Gastrocnemius medialis (tissue), 4 donors: Measurements from ENCODE around the gene ZC3H4. TPM values are rescaled to one million over a fixed set of nuclear protein-coding genes. Genes with fewer than 3 reads are reported as not detected.

Source experiments
- ATAC-seq, 2 donors: fragments of 150-250 bp; one replicate each; pipeline ENCODE4 v1.9.1; 2016
- DNase-seq, 2 donors: peaks; one replicate each; pipeline ENCODE4 v3.0.0-alpha.2; 2019
- H3K27ac ChIP-seq, 4 donors: fragments of 200-600 bp; sonication (generic); 1 replicate in 1 of 4; 2 replicates in 3 of 4; pipeline ENCODE4 v1.5.1; 2016 to 2018; ENCODE audit warnings: mild to moderate bottlenecking in 2 of 4, moderate library complexity in 1 of 4
- H3K27me3 ChIP-seq, 3 donors: fragments of 200-600 bp; sonication (generic) in 2 of 3; 1 replicate in 1 of 3; 2 replicates in 2 of 3; pipeline versions ENCODE4 v1.5.1 to v1.6.0; 2016 to 2019; ENCODE audit warnings: mild to moderate bottlenecking in 1 of 3, moderate library complexity in 1 of 3
- H3K36me3 ChIP-seq, 2 donors: fragments of 200-600 bp; sonication (generic) in 1 of 2; one replicate each; pipeline ENCODE4 v1.5.1; 2017 to 2018
- H3K4me1 ChIP-seq, 2 donors: fragments of 200-600 bp; sonication (generic) in 1 of 2; one replicate each; pipeline ENCODE4 v1.5.1; 2016 to 2017; ENCODE audit warnings: mild to moderate bottlenecking in 2 of 2
- H3K4me3 ChIP-seq, 4 donors: fragments of 200-600 bp; sonication (generic) in 3 of 4; 1 replicate in 1 of 4; 2 replicates in 3 of 4; pipeline ENCODE4 v1.5.1; 2016 to 2019; ENCODE audit warnings: mild to moderate bottlenecking in 2 of 4
- H3K9me3 ChIP-seq, 3 donors: fragments of 200-600 bp; sonication (generic) in 2 of 3; 1 replicate in 1 of 3; 2 replicates in 2 of 3; pipeline ENCODE4 v1.5.1; 2016 to 2019
- POLR2A ChIP-seq, 2 donors: fragments of 450-650 bp; IDR thresholded peaks; one replicate each; pipeline ENCODE4 v1.6.1; 2017; ENCODE audit warnings: antibody characterized with exemption in 2 of 2, mild to moderate bottlenecking in 2 of 2, moderate library complexity in 2 of 2
- in situ Hi-C, 4 donors: fragments of 200-750 bp; cut with MboI; loops; one replicate each; pipeline versions ENCODE4 v1.15.0 to v1.8.0; 2017; ENCODE audit warnings: low sequenced_read_pairs in 4 of 4
- intact Hi-C: fragments of 100-400 bp; cut with DNase I; formaldehyde crosslinking; loops from one replicate; pipeline ENCODE4 v1.15.1; 2023; ENCODE audit warnings: low total_unique reads
- total RNA-seq, 4 donors: library from RNA; depleted of rRNA; stranded (reverse); fragments of >200 nt; gene quantifications; one replicate each; pipeline versions ENCODE4 v1.1.0 to v1.2.3, GENCODE V29; 2016
- TF ChIP-seq, protein P1 (sequence below), 5 experiments: fragments of 450-650 bp in 3 of 5; fragments of 200-600 bp in 2 of 5; sonication (generic) in 2 of 5; IDR thresholded peaks in 4 of 5; conservative IDR thresholded peaks in 1 of 5; 1 replicate in 4 of 5; 2 replicates in 1 of 5; pipeline ENCODE4 v1.5.1; 2016 to 2019; ENCODE audit warnings: antibody characterized with exemption in 5 of 5, mild to moderate bottlenecking in 3 of 5, moderate library complexity in 3 of 5

ZC3H4 gene
- total RNA-seq, 4 donors from 2014 or later, result 16.2 to 31.7 (median 22.8) TPM

DNA sequence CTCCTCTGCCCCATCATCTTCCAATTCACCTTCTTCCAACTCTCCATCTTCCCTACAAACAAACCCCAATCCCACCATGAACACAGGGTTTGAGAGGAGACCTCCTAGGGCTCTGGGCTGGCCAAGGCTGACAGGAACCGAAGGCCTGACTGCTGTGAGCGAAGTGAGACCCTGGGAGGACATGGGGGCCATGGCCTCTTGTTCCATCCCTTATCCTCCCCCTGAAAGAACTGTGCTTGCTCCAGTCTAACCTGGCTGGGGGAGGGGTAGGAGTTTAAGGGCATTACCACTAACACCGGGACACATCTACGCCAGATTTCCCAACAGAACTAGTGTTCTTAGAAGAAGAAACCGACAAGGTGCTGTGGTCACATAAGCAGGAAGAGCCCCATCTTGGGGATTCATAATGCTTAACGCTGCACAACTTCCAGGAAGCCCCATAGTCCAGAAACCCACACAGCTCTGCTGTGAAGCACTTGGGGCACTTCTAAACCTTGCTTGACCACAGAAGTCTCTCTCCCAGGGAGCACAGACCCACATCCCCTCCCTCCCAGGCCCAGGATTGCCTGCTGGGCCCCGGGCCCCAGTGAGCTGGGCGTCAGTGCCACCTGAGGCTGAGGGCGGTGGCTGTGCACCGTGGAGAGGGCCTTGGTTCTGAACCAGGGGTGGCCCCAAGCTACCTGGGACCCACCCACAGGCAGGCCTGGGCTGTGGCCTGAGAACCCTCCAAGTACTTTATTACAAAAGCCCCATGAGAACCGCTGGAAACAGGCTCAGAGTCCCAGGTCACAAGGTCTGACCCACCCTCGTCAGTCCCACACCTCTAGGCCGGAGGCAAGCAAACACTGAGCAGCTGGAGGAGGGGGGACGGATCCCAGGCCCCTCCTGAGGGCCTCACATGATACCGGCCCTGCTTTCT, 18.8 kb downstream of the ZC3H4 start:
- Histone ChIP-seq H3K27ac (peak overlapping the region; percentile 79 to 87 (median 84)), H3K4me1 (peaks cover 59 to 62% of the 10 kb centered on the region in 2 donors), H3K9me3 (no peaks in the 10 kb centered on the region), H3K27me3 (no peaks in the 10 kb centered on the region), H3K4me3 (no peak overlapping the region), H3K36me3 (peaks cover 0 to 26% of the 10 kb centered on the region in 2 donors)
- TF ChIP-seq POLR2A (IDR thresholded peaks at IDR 0.05), result no peak
- TF ChIP-seq, protein P1, sequence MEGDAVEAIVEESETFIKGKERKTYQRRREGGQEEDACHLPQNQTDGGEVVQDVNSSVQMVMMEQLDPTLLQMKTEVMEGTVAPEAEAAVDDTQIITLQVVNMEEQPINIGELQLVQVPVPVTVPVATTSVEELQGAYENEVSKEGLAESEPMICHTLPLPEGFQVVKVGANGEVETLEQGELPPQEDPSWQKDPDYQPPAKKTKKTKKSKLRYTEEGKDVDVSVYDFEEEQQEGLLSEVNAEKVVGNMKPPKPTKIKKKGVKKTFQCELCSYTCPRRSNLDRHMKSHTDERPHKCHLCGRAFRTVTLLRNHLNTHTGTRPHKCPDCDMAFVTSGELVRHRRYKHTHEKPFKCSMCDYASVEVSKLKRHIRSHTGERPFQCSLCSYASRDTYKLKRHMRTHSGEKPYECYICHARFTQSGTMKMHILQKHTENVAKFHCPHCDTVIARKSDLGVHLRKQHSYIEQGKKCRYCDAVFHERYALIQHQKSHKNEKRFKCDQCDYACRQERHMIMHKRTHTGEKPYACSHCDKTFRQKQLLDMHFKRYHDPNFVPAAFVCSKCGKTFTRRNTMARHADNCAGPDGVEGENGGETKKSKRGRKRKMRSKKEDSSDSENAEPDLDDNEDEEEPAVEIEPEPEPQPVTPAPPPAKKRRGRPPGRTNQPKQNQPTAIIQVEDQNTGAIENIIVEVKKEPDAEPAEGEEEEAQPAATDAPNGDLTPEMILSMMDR (IDR thresholded peaks at IDR 0.05 in 4 of 5, conservative IDR thresholded peaks at IDR 0.05 in 1 of 5), result no peak
- intact Hi-C loops (no loop called here), in situ Hi-C loops (no loop called here)
- DNase-seq (no peak), ATAC-seq (no peak)

DNA sequence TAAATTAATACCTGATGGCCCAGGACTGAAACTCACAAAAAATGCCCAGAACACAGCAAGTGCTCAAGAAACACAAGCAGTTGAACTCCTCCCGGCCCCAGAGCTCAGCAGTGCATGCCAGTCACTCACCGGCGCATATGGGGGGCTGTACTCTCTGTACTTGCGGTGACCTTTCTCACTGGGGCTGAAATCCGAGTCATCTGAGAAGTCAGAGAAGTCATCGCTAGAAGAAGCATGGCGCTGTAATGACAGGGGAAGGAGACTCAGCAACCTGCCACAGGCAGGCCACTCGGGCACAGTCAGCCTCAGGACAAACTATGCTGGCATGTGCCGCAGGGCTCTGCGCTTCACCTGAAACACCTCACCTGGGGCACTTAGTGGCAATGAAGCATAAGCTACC, 19.7 kb downstream of the ZC3H4 start:
- ATAC-seq (peak in 1 of 2 donors; percentile 34), DNase-seq (peak in 1 of 2 donors; percentile 53)
- intact Hi-C loops (no loop called here), in situ Hi-C loops (no loop called here)
- no peak overlapping the region for H3K4me3 ChIP-seq
- no peaks in the 10 kb centered on the region for H3K9me3 ChIP-seq
- peak overlapping the region; percentile 79 to 87 (median 84) for H3K27ac ChIP-seq
- H3K27me3 ChIP-seq, result no peaks in the 10 kb centered on the region
- H3K4me1 ChIP-seq, result peaks cover 55 to 58% of the 10 kb centered on the region in 2 donors
- no peak for TF ChIP-seq POLR2A (IDR thresholded peaks at IDR 0.05)
- TF ChIP-seq, protein P1 (IDR thresholded peaks at IDR 0.05 in 4 of 5, conservative IDR thresholded peaks at IDR 0.05 in 1 of 5), result no peak
- H3K36me3 ChIP-seq, result peaks cover 0 to 36% of the 10 kb centered on the region in 2 donors

DNA sequence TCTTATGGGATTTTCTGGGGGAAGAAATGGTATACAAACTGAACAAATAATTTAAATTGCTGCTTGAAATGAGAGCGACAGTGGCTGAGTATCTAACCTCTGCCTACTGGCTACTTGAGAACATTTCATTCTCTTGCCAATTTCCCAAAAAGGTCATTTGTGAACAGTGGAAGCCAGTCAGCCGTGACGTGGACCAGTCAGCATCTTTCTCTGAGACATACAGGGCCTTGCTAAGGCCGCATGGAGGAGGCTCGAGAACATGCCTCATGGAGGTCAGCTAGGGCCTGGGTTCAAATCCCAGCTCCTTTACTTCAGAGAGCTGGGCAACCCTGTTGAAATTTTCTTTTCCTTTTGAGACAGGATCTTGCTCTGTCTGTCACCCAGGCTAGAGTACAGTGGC, 20.3 kb downstream of the ZC3H4 start:
- ATAC-seq (no peak), DNase-seq (no peak)
- Histone ChIP-seq H3K4me1 (peaks cover 49 to 52% of the 10 kb centered on the region in 2 donors), H3K36me3 (peaks cover 0 to 41% of the 10 kb centered on the region in 2 donors), H3K27me3 (no peaks in the 10 kb centered on the region), H3K27ac (peak overlapping the region; percentile 79 to 87 (median 84)), H3K4me3 (no peak overlapping the region), H3K9me3 (no peaks in the 10 kb centered on the region)
- intact Hi-C loops (no loop called here), in situ Hi-C loops (no loop called here)
- TF ChIP-seq, protein P1 (IDR thresholded peaks at IDR 0.05 in 4 of 5, conservative IDR thresholded peaks at IDR 0.05 in 1 of 5), result no peak
- no peak for TF ChIP-seq POLR2A (IDR thresholded peaks at IDR 0.05)

DNA sequence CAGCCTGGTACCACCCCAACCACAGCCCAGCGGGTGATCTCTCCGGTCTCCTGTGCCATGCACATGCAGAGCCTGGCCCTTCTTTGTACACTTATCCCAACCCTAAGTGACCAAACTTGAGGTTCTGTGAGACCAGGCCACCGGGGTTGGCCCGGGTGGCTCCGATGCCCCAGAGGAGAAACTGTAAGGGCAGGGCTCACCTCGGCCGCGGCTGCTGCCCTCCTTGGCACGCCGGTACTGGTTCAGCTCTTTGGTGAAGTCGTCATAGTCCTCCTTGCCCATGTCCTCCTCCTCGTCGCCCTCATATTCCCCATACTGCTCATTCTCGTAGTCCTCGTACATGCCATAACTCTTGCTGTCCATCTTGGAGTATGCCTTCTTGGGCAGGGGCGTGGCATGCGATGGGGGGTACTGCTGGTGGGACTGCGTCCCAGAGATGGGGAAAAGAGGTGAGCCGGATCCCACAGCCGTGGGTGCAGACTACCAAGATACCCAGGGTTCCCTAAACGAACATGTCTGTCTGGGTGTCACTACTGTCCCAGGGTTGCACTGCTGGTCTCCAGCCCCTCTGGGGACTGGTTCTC, 23.7 kb downstream of the ZC3H4 start:
- intact Hi-C loops (no loop called here), in situ Hi-C loops (no loop called here)
- Histone ChIP-seq H3K4me1 (peaks cover 15 to 18% of the 10 kb centered on the region in 2 donors), H3K36me3 (peaks cover 0 to 73% of the 10 kb centered on the region in 2 donors), H3K27ac (no peak overlapping the region), H3K9me3 (no peaks in the 10 kb centered on the region), H3K4me3 (no peak overlapping the region), H3K27me3 (no peaks in the 10 kb centered on the region)
- TF ChIP-seq, protein P1 (IDR thresholded peaks at IDR 0.05 in 4 of 5, conservative IDR thresholded peaks at IDR 0.05 in 1 of 5), result no peak
- TF ChIP-seq POLR2A (IDR thresholded peaks at IDR 0.05), result no peak
- DNase-seq (no peak), ATAC-seq (no peak)
